ENCODE measurements around the gene ALG3.

DNA sequence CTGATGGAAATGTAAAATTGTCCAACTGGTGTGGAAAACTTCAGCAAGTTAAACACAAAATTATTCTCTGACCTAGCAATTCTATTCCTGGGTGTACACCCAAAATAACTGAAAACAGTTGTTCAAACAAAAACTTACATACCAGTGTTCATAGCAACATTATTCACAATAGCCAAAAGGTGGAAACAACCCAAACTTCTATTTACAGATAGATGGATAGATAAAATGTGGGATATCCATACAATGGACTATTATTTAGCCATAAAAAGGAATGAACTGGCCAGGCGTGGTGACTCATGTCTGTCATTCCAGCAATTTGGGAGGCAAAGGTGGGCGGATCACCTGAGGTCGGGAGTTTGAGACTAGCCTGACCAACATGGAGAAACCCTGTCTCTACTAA, 26.2 kb downstream of the ALG3 start:
- TF ChIP-seq, protein P1, sequence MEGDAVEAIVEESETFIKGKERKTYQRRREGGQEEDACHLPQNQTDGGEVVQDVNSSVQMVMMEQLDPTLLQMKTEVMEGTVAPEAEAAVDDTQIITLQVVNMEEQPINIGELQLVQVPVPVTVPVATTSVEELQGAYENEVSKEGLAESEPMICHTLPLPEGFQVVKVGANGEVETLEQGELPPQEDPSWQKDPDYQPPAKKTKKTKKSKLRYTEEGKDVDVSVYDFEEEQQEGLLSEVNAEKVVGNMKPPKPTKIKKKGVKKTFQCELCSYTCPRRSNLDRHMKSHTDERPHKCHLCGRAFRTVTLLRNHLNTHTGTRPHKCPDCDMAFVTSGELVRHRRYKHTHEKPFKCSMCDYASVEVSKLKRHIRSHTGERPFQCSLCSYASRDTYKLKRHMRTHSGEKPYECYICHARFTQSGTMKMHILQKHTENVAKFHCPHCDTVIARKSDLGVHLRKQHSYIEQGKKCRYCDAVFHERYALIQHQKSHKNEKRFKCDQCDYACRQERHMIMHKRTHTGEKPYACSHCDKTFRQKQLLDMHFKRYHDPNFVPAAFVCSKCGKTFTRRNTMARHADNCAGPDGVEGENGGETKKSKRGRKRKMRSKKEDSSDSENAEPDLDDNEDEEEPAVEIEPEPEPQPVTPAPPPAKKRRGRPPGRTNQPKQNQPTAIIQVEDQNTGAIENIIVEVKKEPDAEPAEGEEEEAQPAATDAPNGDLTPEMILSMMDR (conservative IDR thresholded peaks at IDR 0.05; ENCODE audit: low read depth, low read length) = no peak
- TF ChIP-seq BHLHE40 (IDR thresholded peaks at IDR 0.05; ENCODE audit: low read depth, low read length) = no peak
- no peak for TF ChIP-seq MXI1 (IDR thresholded peaks at IDR 0.05; ENCODE audit: borderline replicate concordance, low read depth, low read length)
- no peak for TF ChIP-seq RAD21 (IDR thresholded peaks at IDR 0.05; ENCODE audit: low read length)
- TF ChIP-seq POLR2A (IDR thresholded peaks at IDR 0.05; ENCODE audit: low read depth, low read length) = no peak
- no peak for TF ChIP-seq FOS (IDR thresholded peaks at IDR 0.05; ENCODE audit: low read depth, low read length)
- TF ChIP-seq, protein P2, sequence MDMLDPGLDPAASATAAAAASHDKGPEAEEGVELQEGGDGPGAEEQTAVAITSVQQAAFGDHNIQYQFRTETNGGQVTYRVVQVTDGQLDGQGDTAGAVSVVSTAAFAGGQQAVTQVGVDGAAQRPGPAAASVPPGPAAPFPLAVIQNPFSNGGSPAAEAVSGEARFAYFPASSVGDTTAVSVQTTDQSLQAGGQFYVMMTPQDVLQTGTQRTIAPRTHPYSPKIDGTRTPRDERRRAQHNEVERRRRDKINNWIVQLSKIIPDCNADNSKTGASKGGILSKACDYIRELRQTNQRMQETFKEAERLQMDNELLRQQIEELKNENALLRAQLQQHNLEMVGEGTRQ (IDR thresholded peaks at IDR 0.05; ENCODE audit: low read depth, low read length) = no peak
- TF ChIP-seq CEBPB (IDR thresholded peaks at IDR 0.05; ENCODE audit: low read depth, low read length) = no peak
- TF ChIP-seq RFX5 (IDR thresholded peaks at IDR 0.05; ENCODE audit: low read depth, low read length) = no peak
- TF ChIP-seq MAFK (IDR thresholded peaks at IDR 0.05; ENCODE audit: low read depth, low read length) = no peak
- TF ChIP-seq MAZ (IDR thresholded peaks at IDR 0.05; ENCODE audit: borderline replicate concordance, low read depth, low read length) = no peak
- TF ChIP-seq CHD1 (IDR thresholded peaks at IDR 0.05; ENCODE audit: low read depth, low read length) = no peak
